K562 (cell line): ENCODE results near the gene ZNF775. TPM values are rescaled to one million over a fixed set of nuclear protein-coding genes. Genes with fewer than 3 reads are reported as not detected.
A peak's percentile ranks its signal among the peaks of the same experiment; 100 is the strongest.

Experiments used
- ELK1 ChIP-seq: sonication (generic); formaldehyde crosslinking; IDR thresholded peaks from 2 replicates; pipeline ENCODE4 v1.8.1; 2022; ENCODE audit warnings: missing genetic modification reagents
- GTF2E2 ChIP-seq: fragments of 200-800 bp; sonication (Bioruptor generic); IDR thresholded peaks from 2 replicates; pipeline ENCODE4 v1.6.1; 2016; ENCODE audit warnings: missing genetic modification characterization, missing compliant biosample characterization
- HDAC8 ChIP-seq: fragments of 450-650 bp; IDR thresholded peaks from 2 replicates; pipeline ENCODE4 v1.6.1; 2016; ENCODE audit warnings: mild to moderate bottlenecking, missing genetic modification characterization, moderate library complexity, missing compliant biosample characterization
- MYNN ChIP-seq, 2 experiments: sonication (generic); formaldehyde crosslinking in 1 of 2; IDR thresholded peaks; 2 replicates each; pipeline versions ENCODE4 v1.5.0 to v1.6.1; 2016 to 2020; ENCODE audit warnings: antibody characterized with exemption in 1 of 2, missing genetic modification reagents in 1 of 2
- NCOA4 ChIP-seq: fragments of 450-650 bp; IDR thresholded peaks from 2 replicates; pipeline ENCODE4 v1.6.1; 2018; ENCODE audit warnings: mild to moderate bottlenecking; ENCODE audit not compliant: partially characterized antibody
- PHTF2 ChIP-seq: fragments of 250-450 bp; sonication (Bioruptor Pico); IDR thresholded peaks from 2 replicates; pipeline ENCODE4 v1.5.0; 2021; ENCODE audit warnings: mild to moderate bottlenecking
- PRPF4 ChIP-seq: fragments of 200-400 bp; formaldehyde crosslinking; IDR thresholded peaks from one replicate; pipeline ENCODE4 v1.6.1; 2017; ENCODE audit warnings: low read length, low read depth, mild to moderate bottlenecking; ENCODE audit not compliant: insufficient read depth, poor library complexity, severe bottlenecking
- RAD51 ChIP-seq: fragments of 450-650 bp; IDR thresholded peaks from 2 replicates; pipeline ENCODE4 v1.7.1; 2016; ENCODE audit warnings: low read depth, mild to moderate bottlenecking, borderline replicate concordance
- RFX1 ChIP-seq: fragments of 450-650 bp; IDR thresholded peaks from 2 replicates; pipeline ENCODE4 v1.6.1; 2016; ENCODE audit warnings: mild to moderate bottlenecking, moderate library complexity
- SMARCA4 ChIP-seq: fragments of 450-650 bp; IDR thresholded peaks from 2 replicates; pipeline ENCODE4 v1.6.1; 2016
- SMARCC2 ChIP-seq: fragments of 450-650 bp; IDR thresholded peaks from 2 replicates; pipeline ENCODE4 v1.6.1; 2017; ENCODE audit warnings: antibody characterized with exemption, moderate library complexity, mild to moderate bottlenecking, low read depth
- SOX6 ChIP-seq: fragments of 450-650 bp; IDR thresholded peaks from 2 replicates; pipeline ENCODE4 v1.6.1; 2014; ENCODE audit warnings: mild to moderate bottlenecking
- STAT5A ChIP-seq: IDR thresholded peaks from 2 replicates; pipeline ENCODE4 v1.6.1; 2012; ENCODE audit warnings: low read length, inconsistent platforms, borderline replicate concordance
- STAT5B ChIP-seq: fragments of 250-450 bp; sonication (Bioruptor Pico); IDR thresholded peaks from 2 replicates; pipeline ENCODE4 v1.8.0; 2021; ENCODE audit warnings: mild to moderate bottlenecking, inconsistent platforms
- ZNF280B ChIP-seq: fragments of 250-450 bp; sonication (Bioruptor Pico); IDR thresholded peaks from 2 replicates; pipeline ENCODE4 v1.5.1; 2021; ENCODE audit warnings: mild to moderate bottlenecking
- ZNF311 ChIP-seq: fragments of 250-450 bp; sonication (Bioruptor Pico); IDR thresholded peaks from 2 replicates; pipeline ENCODE4 v1.4.0; 2020; ENCODE audit warnings: mild to moderate bottlenecking, moderate library complexity
- ZNF395 ChIP-seq: fragments of 200-800 bp; sonication (Bioruptor generic); IDR thresholded peaks from 2 replicates; pipeline ENCODE4 v1.6.1; 2017; ENCODE audit warnings: missing genetic modification characterization, missing compliant biosample characterization
- ZNF436 ChIP-seq: fragments of 250-450, 450-650 bp; sonication (Bioruptor Pico); formaldehyde crosslinking; IDR thresholded peaks from 2 replicates; pipeline ENCODE4 v1.7.0; 2020; ENCODE audit warnings: mild to moderate bottlenecking
- polyA plus RNA-seq, 8 experiments: library from polyadenylated mRNA; depleted of rRNA in 4 of 8; stranded (reverse) in 5 of 8; unstranded in 3 of 8; fragments of >200 nt; fragmentation: Nextera tagmentation in 2 of 8; fragmentation: Illumina TruSeq in 1 of 8; extraction: Ambion mirVana in 2 of 8; extraction: Trizol in 1 of 8; gene quantifications; 2 replicates each; pipeline versions ENCODE4 v1.2.1 to v1.2.3, GENCODE V29; 2011 to 2014; ENCODE audit warnings: inconsistent platforms in 1 of 8, missing spikeins in 1 of 8
- total RNA-seq, 7 experiments: library from RNA; depleted of rRNA in 6 of 7; stranded (reverse); fragments of >200 nt in 6 of 7; fragmentation: Illumina TruSeq in 2 of 7; extraction: Trizol in 2 of 7; gene quantifications; 2 replicates each; pipeline versions ENCODE4 v1.2.1 to v1.2.3, GENCODE V29; 2011 to 2021; ENCODE audit warnings: low replicate concordance in 1 of 7
- TF ChIP-seq, protein P1 (sequence below): sonication (generic); formaldehyde crosslinking; IDR thresholded peaks from 2 replicates; pipeline ENCODE4 v1.8.0; 2022; ENCODE audit warnings: mild to moderate bottlenecking, missing genetic modification reagents, borderline replicate concordance
- TF ChIP-seq, protein P2 (sequence below): fragments of 450-650 bp; IDR thresholded peaks from 2 replicates; pipeline ENCODE4 v1.6.1; 2014; ENCODE audit warnings: low read depth, mild to moderate bottlenecking, moderate library complexity, borderline replicate concordance

Gene ZNF775
- total and polyA plus RNA-seq, 9 of the 15 experiments (the other 6 are each of a cell fraction or from before 2014, with no cell fraction given) = 0.04 to 18.7 (median 4.9) TPM

- no peak for TF ChIP-seq ZNF436
- no peak for TF ChIP-seq NCOA4
- TF ChIP-seq MYNN (IDR thresholded peaks at IDR 0.05) = no peak
- TF ChIP-seq MYNN (CRISPR knock-in tag; IDR thresholded peaks at IDR 0.05) = no peak
- TF ChIP-seq PRPF4 = no peak
- 0 out of 2 replicates have a peak, but pooled peaks have one; percentile 53 for TF ChIP-seq SMARCA4
- TF ChIP-seq STAT5A = no peak
- no peak for TF ChIP-seq STAT5B (CRISPR knock-in tag)
- TF ChIP-seq ZNF395 = no peak
- TF ChIP-seq HDAC8 = 0 out of 2 replicates have a peak, but pooled peaks have one; percentile 39
- TF ChIP-seq ZNF311 (CRISPR knock-in tag) = no peak
- no peak for TF ChIP-seq PHTF2 (CRISPR knock-in tag)
- no peak for TF ChIP-seq SOX6
- no peak for TF ChIP-seq ELK1 (CRISPR knock-in tag)
- TF ChIP-seq SMARCC2 = 0 out of 2 replicates have a peak, but pooled peaks have one; percentile 40
- TF ChIP-seq RFX1 = no peak
- TF ChIP-seq ZNF280B (CRISPR knock-in tag) = no peak
- TF ChIP-seq GTF2E2 (tag) = no peak
- TF ChIP-seq, protein P1, sequence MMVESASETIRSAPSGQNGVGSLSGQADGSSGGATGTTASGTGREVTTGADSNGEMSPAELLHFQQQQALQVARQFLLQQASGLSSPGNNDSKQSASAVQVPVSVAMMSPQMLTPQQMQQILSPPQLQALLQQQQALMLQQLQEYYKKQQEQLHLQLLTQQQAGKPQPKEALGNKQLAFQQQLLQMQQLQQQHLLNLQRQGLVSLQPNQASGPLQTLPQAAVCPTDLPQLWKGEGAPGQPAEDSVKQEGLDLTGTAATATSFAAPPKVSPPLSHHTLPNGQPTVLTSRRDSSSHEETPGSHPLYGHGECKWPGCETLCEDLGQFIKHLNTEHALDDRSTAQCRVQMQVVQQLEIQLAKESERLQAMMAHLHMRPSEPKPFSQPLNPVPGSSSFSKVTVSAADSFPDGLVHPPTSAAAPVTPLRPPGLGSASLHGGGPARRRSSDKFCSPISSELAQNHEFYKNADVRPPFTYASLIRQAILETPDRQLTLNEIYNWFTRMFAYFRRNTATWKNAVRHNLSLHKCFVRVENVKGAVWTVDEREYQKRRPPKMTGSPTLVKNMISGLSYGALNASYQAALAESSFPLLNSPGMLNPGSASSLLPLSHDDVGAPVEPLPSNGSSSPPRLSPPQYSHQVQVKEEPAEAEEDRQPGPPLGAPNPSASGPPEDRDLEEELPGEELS (CRISPR knock-in tag) = no peak
- TF ChIP-seq, protein P2, sequence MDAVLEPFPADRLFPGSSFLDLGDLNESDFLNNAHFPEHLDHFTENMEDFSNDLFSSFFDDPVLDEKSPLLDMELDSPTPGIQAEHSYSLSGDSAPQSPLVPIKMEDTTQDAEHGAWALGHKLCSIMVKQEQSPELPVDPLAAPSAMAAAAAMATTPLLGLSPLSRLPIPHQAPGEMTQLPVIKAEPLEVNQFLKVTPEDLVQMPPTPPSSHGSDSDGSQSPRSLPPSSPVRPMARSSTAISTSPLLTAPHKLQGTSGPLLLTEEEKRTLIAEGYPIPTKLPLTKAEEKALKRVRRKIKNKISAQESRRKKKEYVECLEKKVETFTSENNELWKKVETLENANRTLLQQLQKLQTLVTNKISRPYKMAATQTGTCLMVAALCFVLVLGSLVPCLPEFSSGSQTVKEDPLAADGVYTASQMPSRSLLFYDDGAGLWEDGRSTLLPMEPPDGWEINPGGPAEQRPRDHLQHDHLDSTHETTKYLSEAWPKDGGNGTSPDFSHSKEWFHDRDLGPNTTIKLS = peak; percentile 24; the same call in 1 of the 2 replicates
- TF ChIP-seq RAD51 = peak; percentile 7; the same call in 1 of the 2 replicates
These were observed 846 bp upstream of the ZNF775 start (continued) for GRCh38 chr7:150378115-150378852.
